HG03457 (cell line): ENCODE measurements around the gene WASHC2A.
"Not testable (repeated sequence)": the region's sequence is repeated elsewhere in the genome, so short reads cannot be mapped to it uniquely, and the experiment has no call there.

Experiments used
- ATAC-seq: cut with Tn5 transposase; IDR thresholded peaks from one replicate; pipeline ENCODE4 v1.9.1; 2021; ENCODE audit warnings: moderate number of reproducible peaks; ENCODE audit not compliant: unreplicated experiment

WASHC2A gene

GRCh38 chr10:50145575-50145974 lies 77.8 kb downstream of the WASHC2A start:
- ATAC-seq: not testable (repeated sequence)

- no peak for ATAC-seq
Measured at GRCh38 chr10:50152792-50153272, 85.1 kb downstream of the WASHC2A start.

GRCh38 chr10:50157868-50158267 lies 90.1 kb downstream of the WASHC2A start:
- ATAC-seq: not testable (repeated sequence)

GRCh38 chr10:50159856-50160255 lies 92.1 kb downstream of the WASHC2A start:
- not testable (repeated sequence) for ATAC-seq

GRCh38 chr10:50165038-50165437 lies 97.3 kb downstream of the WASHC2A start:
- not testable (repeated sequence) for ATAC-seq

- not testable (repeated sequence) for ATAC-seq
Measured at GRCh38 chr10:50167833-50168232, 100.1 kb downstream of the WASHC2A start.

GRCh38 chr10:50169506-50169905 lies 101.8 kb downstream of the WASHC2A start:
- not testable (repeated sequence) for ATAC-seq

- not testable (repeated sequence) for ATAC-seq
Measured at GRCh38 chr10:50174788-50175525, 107.2 kb downstream of the WASHC2A start.
